OCI-LY7 (cell line): Measurements from ENCODE around the gene ISOC2. TPM values are rescaled to one million over a fixed set of nuclear protein-coding genes. Genes with fewer than 3 reads are reported as not detected.

Experiments
- BruUV-seq: library from RNA; stranded (reverse); fragments of 400-500 nt; replicated peaks from 2 replicates; lab custom pipeline; 2021; lab: Mats Ljungman, UMichigan
- CTCF ChIA-PET: fragments of 300-600 bp; sonication (Branson Sonifier 250); formaldehyde crosslinking; loops from one replicate; lab custom pipeline; 2022; ENCODE audit warnings: antibody characterized with exemption; ENCODE audit not compliant: unreplicated experiment; lab: Charles Lee
- POLR2A ChIA-PET: fragments of 300-600 bp; sonication (Branson Sonifier 250); formaldehyde crosslinking; loops from one replicate; lab custom pipeline; 2022; ENCODE audit warnings: antibody characterized with exemption; lab: Charles Lee
- DNase-seq: peaks from one replicate; pipeline ENCODE4 v3.0.0-alpha.2; 2015; ENCODE audit warnings: low spot score
- H2AFZ ChIP-seq: fragments of 200-600 bp; sonication (generic), shearing (Covaris generic); 2 replicates; pipeline ENCODE4 v1.6.1; 2014; ENCODE audit warnings: mild to moderate bottlenecking, antibody characterized with exemption, low read length, moderate library complexity
- H3K27ac ChIP-seq: fragments of 200-600 bp; sonication (generic); 2 replicates; pipeline ENCODE4 v1.5.1; 2014; ENCODE audit warnings: mixed run types, low read depth, mild to moderate bottlenecking, moderate library complexity, low read length, inconsistent platforms; ENCODE audit not compliant: poor library complexity, severe bottlenecking
- H3K36me3 ChIP-seq: fragments of 200-600 bp; sonication (generic); 2 replicates; pipeline ENCODE4 v1.6.1; 2014; ENCODE audit warnings: mild to moderate bottlenecking, antibody characterized with exemption, low read length, moderate library complexity, mixed read lengths; ENCODE audit not compliant: insufficient read depth
- H3K4me1 ChIP-seq: fragments of 200-600 bp; sonication (generic); 2 replicates; pipeline ENCODE4 v1.5.1; 2014; ENCODE audit warnings: mild to moderate bottlenecking, low read length; ENCODE audit not compliant: insufficient read depth, poor library complexity, severe bottlenecking
- H3K4me2 ChIP-seq: fragments of 200-600 bp; sonication (generic); 2 replicates; pipeline ENCODE4 v1.6.1; 2014; ENCODE audit warnings: mild to moderate bottlenecking, low read length
- H3K4me3 ChIP-seq: fragments of 200-600 bp; sonication (generic); 2 replicates; pipeline ENCODE4 v1.5.1; 2014; ENCODE audit warnings: mild to moderate bottlenecking, low read depth, low read length; ENCODE audit not compliant: poor library complexity, severe bottlenecking
- H3K79me2 ChIP-seq: fragments of 200-600 bp; sonication (generic); 2 replicates; pipeline ENCODE4 v1.6.1; 2016; ENCODE audit warnings: low read depth, mild to moderate bottlenecking, low read length, moderate library complexity, mixed read lengths; ENCODE audit not compliant: insufficient read depth
- H3K9me2 ChIP-seq: fragments of 200-600 bp; sonication (generic); 2 replicates; pipeline ENCODE4 v1.6.1; 2016; ENCODE audit warnings: mild to moderate bottlenecking, low read length, mixed read lengths; ENCODE audit not compliant: insufficient read depth
- H3K9me3 ChIP-seq: fragments of 200-600 bp; sonication (generic); 2 replicates; pipeline ENCODE4 v1.6.1; 2014; ENCODE audit warnings: mild to moderate bottlenecking, mixed run types, low read length, mixed read lengths
- H4K20me1 ChIP-seq: fragments of 200-600 bp; sonication (generic); 2 replicates; pipeline ENCODE4 v1.6.1; 2014; ENCODE audit warnings: mild to moderate bottlenecking, antibody characterized with exemption, low read length, moderate library complexity, mixed read lengths; ENCODE audit not compliant: insufficient read depth
- CTCF ChIP-seq: fragments of 200-600 bp; sonication (generic); conservative IDR thresholded peaks from 2 replicates; pipeline ENCODE4 v1.5.1; 2014; ENCODE audit warnings: mild to moderate bottlenecking, antibody characterized with exemption, low read length, moderate library complexity, mixed read lengths
- EZH2phosphoT487 ChIP-seq: fragments of 200-600 bp; sonication (generic); IDR thresholded peaks from 2 replicates; pipeline ENCODE4 v1.6.1; 2018; ENCODE audit warnings: low read depth, borderline replicate concordance, mild to moderate bottlenecking, mixed run types, antibody characterized with exemption, low read length, moderate library complexity, mixed read lengths
- intact Hi-C: fragments of 100-400 bp; cut with micrococcal nuclease; formaldehyde crosslinking; loops from one replicate; pipeline ENCODE4 v1.10.0; 2022; ENCODE audit not compliant: unreplicated experiment
- total RNA-seq, 2 experiments: library from RNA; depleted of rRNA in 1 of 2; stranded (reverse); fragments of >200 nt in 1 of 2; shearing (Covaris generic) in 1 of 2; gene quantifications; 2 replicates each; pipeline ENCODE4 v1.2.3, GENCODE V29; 2014 to 2022

ISOC2 gene
- total RNA-seq, 2 experiments from 2014 or later = 37.0 to 115 TPM

- CTCF ChIA-PET = no interaction called here
- Histone ChIP-seq H3K4me1 (peaks cover 42% of the 10 kb centered on the region), H3K36me3 (no peaks in the 10 kb centered on the region; the same call in 1 of the 2 replicates), H3K79me2 (0 out of 2 replicates have a peak, but pooled peaks cover under 1% of the 10 kb centered on the region), H3K9me3 (no peaks in the 10 kb centered on the region), H3K27ac (peak overlapping the region; percentile 50), H4K20me1 (no peaks in the 10 kb centered on the region), H3K4me3 (peak overlapping the region; percentile 76), H3K4me2 (peak overlapping the region; percentile 78), H3K9me2 (no peaks in the 10 kb centered on the region), H2AFZ (0 out of 2 replicates have a peak overlapping the region, but pooled peaks have one; percentile 73)
- POLR2A ChIA-PET = interaction anchor here (1.2 kb wide), 1 partner anchor 7 kb away, joined by 3 read pairs; the partner anchor contains the start of gene ZNF628
- no TSS peak for BruUV-seq
- TF ChIP-seq EZH2phosphoT487 = no peak
- TF ChIP-seq CTCF = no peak
- intact Hi-C loops = no loop called here
- no peak for DNase-seq
Measured at GRCh38 chr19:55483706-55484592, 22.5 kb upstream of the ISOC2 start.

GRCh38 chr19:55482967-55483705 lies 21.7 kb upstream of the ISOC2 start:
- CTCF ChIA-PET = no interaction called here

More at GRCh38 chr19:55482967-55483705, 21.7 kb upstream of the ISOC2 start:
- no peaks in the 10 kb centered on the region for H3K9me3 ChIP-seq
- no peaks in the 10 kb centered on the region for H4K20me1 ChIP-seq
- H3K4me2 ChIP-seq = no peak overlapping the region
- no peak for TF ChIP-seq EZH2phosphoT487
- TF ChIP-seq CTCF = no peak
- peaks cover 42% of the 10 kb centered on the region for H3K4me1 ChIP-seq
- H3K36me3 ChIP-seq = no peaks in the 10 kb centered on the region; the same call in 1 of the 2 replicates
- POLR2A ChIA-PET = no interaction called here
- H3K9me2 ChIP-seq = no peaks in the 10 kb centered on the region
- H3K4me3 ChIP-seq = no peak overlapping the region
- intact Hi-C loops = no loop called here
- no peak overlapping the region for H2AFZ ChIP-seq
- no peak for DNase-seq
- H3K79me2 ChIP-seq = peaks cover 7% of the 10 kb centered on the region; the same call in 1 of the 2 replicates
- no peak overlapping the region for H3K27ac ChIP-seq
- no TSS peak for BruUV-seq
